Measurements from ENCODE around the gene ZNF526. TPM values are rescaled to one million over a fixed set of nuclear protein-coding genes. Genes with fewer than 3 reads are reported as not detected.

Gene ZNF526
- total and polyA plus RNA-seq, 4 donors = 1.7 to 8.8 (median 3.8) TPM

GRCh38 chr19:42202290-42202880, 17.7 kb upstream of the ZNF526 start:
- no peak for DNase-seq (ENCODE audit: low spot score)
- 80% methylated on average over 5 of the region's 5 CpGs for WGBS
- H3K9me3 ChIP-seq (ENCODE audit: control insufficient read depth in 4 of 4, low read length in 3 of 4) = no peaks in the 10 kb centered on the region
- no peaks in the 10 kb centered on the region for H3K27me3 ChIP-seq (ENCODE audit: control insufficient read depth in 4 of 4, insufficient read depth in 4 of 4, low read length in 3 of 4)
- TF ChIP-seq EGR1 (IDR thresholded peaks at IDR 0.05; ENCODE audit: low read depth in 2 of 2) (no peak), CTCF (IDR thresholded peaks at IDR 0.05; ENCODE audit: low read depth, low read length, missing input control) (no peak), RAD21 (IDR thresholded peaks at IDR 0.05) (no peak), YY1 (IDR thresholded peaks at IDR 0.05) (no peak), HNF4A (conservative IDR thresholded peaks at IDR 0.05) (no peak), FOXA2 (IDR thresholded peaks at IDR 0.05) (no peak), NR2F2 (IDR thresholded peaks at IDR 0.05) (no peak), GABPA (IDR thresholded peaks at IDR 0.05 in 1 of 2, conservative IDR thresholded peaks at IDR 0.05 in 1 of 2) (no peak), MAX (IDR thresholded peaks at IDR 0.05) (no peak), SP1 (IDR thresholded peaks at IDR 0.05) (no peak), JUND (IDR thresholded peaks at IDR 0.05) (no peak), ZBTB33 (IDR thresholded peaks at IDR 0.05) (no peak), FOXA1 (IDR thresholded peaks at IDR 0.05) (no peak)
- H3K4me3 ChIP-seq (ENCODE audit: low read depth in 1 of 3, low read length in 3 of 3) = no peak overlapping the region
- no peak overlapping the region for H3K9ac ChIP-seq (ENCODE audit: low read depth in 1 of 2, low read length in 2 of 2)
- peaks cover 15 to 63% (median 50%) of the 10 kb centered on the region in 4 donors for H3K36me3 ChIP-seq (ENCODE audit: control insufficient read depth in 4 of 4, insufficient read depth in 3 of 4, low read depth in 1 of 4, low read length in 3 of 4)
- H3K27ac ChIP-seq (ENCODE audit: low read depth in 1 of 2, low read length in 2 of 2) = peak overlapping the region; percentile 22 to 58
- peaks cover 0 to 10% (median 0%) of the 10 kb centered on the region in 4 donors for H3K4me1 ChIP-seq (ENCODE audit: control insufficient read depth in 4 of 4, insufficient read depth in 4 of 4, low read length in 3 of 4)

- Histone ChIP-seq H3K9me3 (ENCODE audit: control insufficient read depth in 4 of 4, low read length in 3 of 4) (no peaks in the 10 kb centered on the region), H3K27ac (ENCODE audit: low read depth in 1 of 2, low read length in 2 of 2) (no peak overlapping the region), H3K27me3 (ENCODE audit: control insufficient read depth in 4 of 4, insufficient read depth in 4 of 4, low read length in 3 of 4) (no peaks in the 10 kb centered on the region), H3K4me1 (ENCODE audit: control insufficient read depth in 4 of 4, insufficient read depth in 4 of 4, low read length in 3 of 4) (peaks cover 0 to 10% (median 0%) of the 10 kb centered on the region in 4 donors), H3K4me3 (ENCODE audit: low read depth in 1 of 3, low read length in 3 of 3) (no peak overlapping the region), H3K36me3 (ENCODE audit: control insufficient read depth in 4 of 4, insufficient read depth in 3 of 4, low read depth in 1 of 4, low read length in 3 of 4) (peaks cover 18 to 72% (median 57%) of the 10 kb centered on the region in 4 donors), H3K9ac (ENCODE audit: low read depth in 1 of 2, low read length in 2 of 2) (no peak overlapping the region)
- no peak for DNase-seq (ENCODE audit: low spot score)
- 98% methylated on average over 2 of the region's 2 CpGs for WGBS
- TF ChIP-seq FOXA2 (IDR thresholded peaks at IDR 0.05) (no peak), TAF1 (conservative IDR thresholded peaks at IDR 0.05) (no peak), NR2F2 (IDR thresholded peaks at IDR 0.05) (no peak), REST (IDR thresholded peaks at IDR 0.05) (no peak), GABPA (IDR thresholded peaks at IDR 0.05 in 1 of 2, conservative IDR thresholded peaks at IDR 0.05 in 1 of 2) (no peak), ATF3 (IDR thresholded peaks at IDR 0.05) (no peak), RAD21 (IDR thresholded peaks at IDR 0.05) (no peak), HNF4A (conservative IDR thresholded peaks at IDR 0.05) (no peak)
Observed at GRCh38 chr19:42203700-42204099, 16.4 kb upstream of the ZNF526 start.
